Measurements from ENCODE around the gene SLC13A4.

DNA sequence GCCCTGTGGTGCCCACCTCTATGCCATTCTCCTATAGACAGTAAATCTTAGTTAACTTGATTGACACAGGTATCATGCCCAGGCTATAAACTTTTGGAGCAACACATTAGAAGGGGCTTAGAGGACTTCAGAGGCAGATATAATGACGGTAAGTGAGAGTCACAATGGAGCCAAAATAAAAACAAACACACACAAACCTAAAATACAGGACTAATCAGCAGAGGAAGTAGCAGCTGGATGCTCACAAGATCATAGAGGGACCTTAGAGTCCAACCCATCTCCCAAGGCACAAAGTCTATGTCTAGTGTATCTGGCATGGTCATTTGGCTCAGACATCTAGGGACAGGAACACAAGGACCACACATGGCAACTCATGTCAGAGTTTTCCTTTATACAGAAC lies 12.3 kb downstream of the SLC13A4 start:
- TF ChIP-seq, protein P1, sequence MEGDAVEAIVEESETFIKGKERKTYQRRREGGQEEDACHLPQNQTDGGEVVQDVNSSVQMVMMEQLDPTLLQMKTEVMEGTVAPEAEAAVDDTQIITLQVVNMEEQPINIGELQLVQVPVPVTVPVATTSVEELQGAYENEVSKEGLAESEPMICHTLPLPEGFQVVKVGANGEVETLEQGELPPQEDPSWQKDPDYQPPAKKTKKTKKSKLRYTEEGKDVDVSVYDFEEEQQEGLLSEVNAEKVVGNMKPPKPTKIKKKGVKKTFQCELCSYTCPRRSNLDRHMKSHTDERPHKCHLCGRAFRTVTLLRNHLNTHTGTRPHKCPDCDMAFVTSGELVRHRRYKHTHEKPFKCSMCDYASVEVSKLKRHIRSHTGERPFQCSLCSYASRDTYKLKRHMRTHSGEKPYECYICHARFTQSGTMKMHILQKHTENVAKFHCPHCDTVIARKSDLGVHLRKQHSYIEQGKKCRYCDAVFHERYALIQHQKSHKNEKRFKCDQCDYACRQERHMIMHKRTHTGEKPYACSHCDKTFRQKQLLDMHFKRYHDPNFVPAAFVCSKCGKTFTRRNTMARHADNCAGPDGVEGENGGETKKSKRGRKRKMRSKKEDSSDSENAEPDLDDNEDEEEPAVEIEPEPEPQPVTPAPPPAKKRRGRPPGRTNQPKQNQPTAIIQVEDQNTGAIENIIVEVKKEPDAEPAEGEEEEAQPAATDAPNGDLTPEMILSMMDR (IDR thresholded peaks at IDR 0.05; ENCODE audit: extremely low read depth in 1 of 2, insufficient read depth in 1 of 2, low read depth in 1 of 2, low read length in 2 of 2), result no peak
- TF ChIP-seq POLR2AphosphoS5 (IDR thresholded peaks at IDR 0.05; ENCODE audit: insufficient read depth, low read depth, low read length), result no peak
